NCI-H1105 (cell line): ENCODE results near the gene OR8B3.

Source experiments
- DNase-seq: peaks from one replicate; lab custom pipeline; 2025; lab: John Stamatoyannopoulos, UW

OR8B3 gene

GRCh38 chr11:124359566-124359965 lies 39.3 kb downstream of the OR8B3 start:
- DNase-seq = no peak

DNA sequence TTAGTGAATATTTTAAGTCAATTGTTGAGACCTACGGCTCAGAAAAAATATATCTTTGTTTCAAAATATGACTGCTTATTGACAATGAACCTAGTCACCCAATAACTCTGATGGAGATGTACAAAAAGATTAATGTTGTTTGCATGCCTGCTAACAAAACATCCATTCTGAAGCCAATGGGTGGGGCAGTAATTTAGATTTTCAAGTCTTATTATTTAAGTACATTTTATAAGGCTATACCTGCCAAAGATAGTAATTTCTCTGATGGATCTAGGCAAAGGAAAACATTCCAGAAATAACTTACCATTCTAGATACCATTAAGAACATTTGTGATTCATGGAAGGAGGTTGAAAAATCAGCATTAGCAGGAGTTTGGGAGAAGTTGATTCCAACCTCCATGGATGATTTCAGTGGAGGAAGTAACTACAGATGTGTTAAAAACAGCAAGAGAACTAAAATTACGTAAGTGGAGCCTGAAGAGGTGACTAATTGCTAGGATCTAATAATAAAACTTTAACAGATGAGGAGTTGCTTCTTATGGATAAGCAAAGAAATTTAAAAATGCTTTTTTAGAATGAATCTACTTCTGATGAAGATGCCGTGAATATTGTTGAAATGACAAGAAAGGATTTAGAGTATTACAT lies 52.4 kb downstream of the OR8B3 start:
- DNase-seq = no peak
